Sigmoid colon (tissue), 4 donors: Measurements from ENCODE around the gene CALML4.

Source experiments
- EP300 ChIP-seq, 4 donors: sonication (generic); formaldehyde crosslinking; IDR thresholded peaks; one replicate each; pipeline ENCODE4 v1.6.1; 2017; ENCODE audit warnings: antibody characterized with exemption in 4 of 4
- POLR2A ChIP-seq, 2 donors: fragments of 450-650 bp; IDR thresholded peaks; one replicate each; pipeline ENCODE4 v1.6.1; 2016; ENCODE audit warnings: antibody characterized with exemption in 2 of 2, mild to moderate bottlenecking in 2 of 2, moderate library complexity in 2 of 2
- POLR2AphosphoS5 ChIP-seq, 4 donors: sonication (generic); formaldehyde crosslinking; IDR thresholded peaks; one replicate each; pipeline ENCODE4 v1.6.1; 2017; ENCODE audit warnings: antibody characterized with exemption in 4 of 4
- TF ChIP-seq, protein P1 (sequence below), 4 experiments: fragments of 450-650 bp in 3 of 4; fragments of 200-600 bp in 1 of 4; IDR thresholded peaks; one replicate each; pipeline ENCODE4 v1.5.1; 2016 to 2019; ENCODE audit warnings: antibody characterized with exemption in 4 of 4, mild to moderate bottlenecking in 3 of 4, moderate library complexity in 2 of 4

DNA sequence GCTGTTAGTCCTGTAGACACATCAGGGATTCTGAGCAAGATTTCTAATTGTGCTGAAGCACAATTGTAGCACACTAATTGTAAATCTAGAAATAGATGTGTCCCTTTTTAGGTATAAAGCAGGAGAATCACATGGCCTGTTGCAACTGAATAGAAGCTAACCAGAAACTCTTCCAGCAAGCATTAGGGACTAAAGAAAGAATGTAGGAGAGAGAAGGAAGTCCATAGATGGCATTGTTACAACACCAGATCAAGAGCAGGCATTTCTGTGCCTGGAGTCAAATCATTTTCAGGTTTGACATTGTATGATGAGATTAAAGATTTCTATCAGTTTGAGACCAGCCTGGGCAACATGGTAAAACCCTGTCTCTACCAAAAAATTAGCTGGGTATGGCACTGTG, 27.4 kb downstream of the CALML4 start:
- TF ChIP-seq, protein P1, sequence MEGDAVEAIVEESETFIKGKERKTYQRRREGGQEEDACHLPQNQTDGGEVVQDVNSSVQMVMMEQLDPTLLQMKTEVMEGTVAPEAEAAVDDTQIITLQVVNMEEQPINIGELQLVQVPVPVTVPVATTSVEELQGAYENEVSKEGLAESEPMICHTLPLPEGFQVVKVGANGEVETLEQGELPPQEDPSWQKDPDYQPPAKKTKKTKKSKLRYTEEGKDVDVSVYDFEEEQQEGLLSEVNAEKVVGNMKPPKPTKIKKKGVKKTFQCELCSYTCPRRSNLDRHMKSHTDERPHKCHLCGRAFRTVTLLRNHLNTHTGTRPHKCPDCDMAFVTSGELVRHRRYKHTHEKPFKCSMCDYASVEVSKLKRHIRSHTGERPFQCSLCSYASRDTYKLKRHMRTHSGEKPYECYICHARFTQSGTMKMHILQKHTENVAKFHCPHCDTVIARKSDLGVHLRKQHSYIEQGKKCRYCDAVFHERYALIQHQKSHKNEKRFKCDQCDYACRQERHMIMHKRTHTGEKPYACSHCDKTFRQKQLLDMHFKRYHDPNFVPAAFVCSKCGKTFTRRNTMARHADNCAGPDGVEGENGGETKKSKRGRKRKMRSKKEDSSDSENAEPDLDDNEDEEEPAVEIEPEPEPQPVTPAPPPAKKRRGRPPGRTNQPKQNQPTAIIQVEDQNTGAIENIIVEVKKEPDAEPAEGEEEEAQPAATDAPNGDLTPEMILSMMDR (IDR thresholded peaks at IDR 0.05): no peak
- TF ChIP-seq POLR2A (IDR thresholded peaks at IDR 0.05) (no peak), EP300 (IDR thresholded peaks at IDR 0.05) (no peak), POLR2AphosphoS5 (IDR thresholded peaks at IDR 0.05) (peak in 3 of 4 donors; percentile 33 to 44 (median 41))
